Activated T-helper 1 cell treated with anti-CD3 and anti-CD28 coated beads, Interleukin-12 subunit alpha, Interleukin-12 subunit beta, Interleukin-2, Interleukin-4 antibody, amounts not matched to agents 30 ng/mL and 10 ng/mL and 1 ng/mL, durations not matched to agents 14 hours and 24 hours and 36 hours (primary cell): ENCODE data around the gene AMH. TPM values are rescaled to one million over a fixed set of nuclear protein-coding genes. Genes with fewer than 3 reads are reported as not detected.

Experiments
- DNase-seq: peaks from one replicate; pipeline ENCODE4 v3.0.0; 2021; ENCODE audit warnings: low spot score
- H3K27ac Mint-ChIP-seq: one replicate; pipeline ENCODE4 v1.8.0; 2021; ENCODE audit warnings: mild to moderate bottlenecking, mixed read lengths
- H3K27me3 Mint-ChIP-seq: one replicate; pipeline ENCODE4 v1.8.0; 2022; ENCODE audit warnings: mild to moderate bottlenecking, moderate library complexity, mixed read lengths; ENCODE audit not compliant: insufficient read depth
- H3K36me3 Mint-ChIP-seq: one replicate; pipeline ENCODE4 v1.8.0; 2021; ENCODE audit warnings: low read depth, mixed read lengths
- H3K4me1 Mint-ChIP-seq: one replicate; pipeline ENCODE4 v1.8.0; 2021; ENCODE audit warnings: low read depth, mixed read lengths
- H3K4me3 Mint-ChIP-seq: one replicate; pipeline ENCODE4 v1.8.0; 2021; ENCODE audit warnings: mild to moderate bottlenecking, moderate library complexity, mixed read lengths
- H3K9me3 Mint-ChIP-seq: one replicate; pipeline ENCODE4 v1.8.0; 2021; ENCODE audit warnings: mixed read lengths
- intact Hi-C: fragments of 100-400 bp; cut with micrococcal nuclease; formaldehyde crosslinking; loops from one replicate; pipeline ENCODE4 v1.15.1; 2024
- total RNA-seq: library from RNA; stranded (reverse); gene quantifications from 2 replicates; pipeline ENCODE4 v1.2.3, GENCODE V29; 2022

The AMH gene
- total RNA-seq, 1 donor from 2014 or later = 4.5 TPM

- H3K27me3 Mint-ChIP-seq = peaks cover 4% of the 10 kb centered on the region
- peaks cover 2% of the 10 kb centered on the region for H3K36me3 Mint-ChIP-seq
- DNase-seq = no peak
- peak overlapping the region; percentile 45 for H3K4me3 Mint-ChIP-seq
- intact Hi-C loops = no loop called here
- H3K27ac Mint-ChIP-seq = peak overlapping the region; percentile 10
- H3K9me3 Mint-ChIP-seq = no peaks in the 10 kb centered on the region
- peaks cover 4% of the 10 kb centered on the region for H3K4me1 Mint-ChIP-seq
Observed at GRCh38 chr19:2266183-2266993, 17.3 kb downstream of the AMH start.

- Mint-ChIP-seq H3K4me1 (peaks cover 14% of the 10 kb centered on the region), H3K27ac (peak overlapping the region; percentile 23), H3K27me3 (peaks cover 5% of the 10 kb centered on the region), H3K36me3 (peaks cover 13% of the 10 kb centered on the region), H3K9me3 (no peaks in the 10 kb centered on the region), H3K4me3 (peak overlapping the region; percentile 91)
- no peak for DNase-seq
- intact Hi-C loops = loop anchor here (2.0 kb wide), 2 partner anchors 60 to 118 kb away; partner anchors contain the start of genes AP3D1, LSM7 and SPPL2B
Observed at GRCh38 chr19:2268480-2268830, 19.3 kb downstream of the AMH start.

GRCh38 chr19:2268861-2269243, 19.7 kb downstream of the AMH start:
- peak overlapping the region; percentile 91 for H3K4me3 Mint-ChIP-seq
- H3K36me3 Mint-ChIP-seq = peaks cover 16% of the 10 kb centered on the region
- H3K27ac Mint-ChIP-seq = peak overlapping the region; percentile 34
- peaks cover 5% of the 10 kb centered on the region for H3K27me3 Mint-ChIP-seq
- peaks cover 18% of the 10 kb centered on the region for H3K4me1 Mint-ChIP-seq
- H3K9me3 Mint-ChIP-seq = no peaks in the 10 kb centered on the region
- intact Hi-C loops = loop anchor here (1.0 to 2.0 kb wide), 4 partner anchors 11 to 118 kb away; partner anchors contain the start of genes AP3D1, LSM7, PLEKHJ1 and SF3A2
- no peak for DNase-seq

GRCh38 chr19:2269244-2270156, 20.4 kb downstream of the AMH start:
- peak; percentile 99 for DNase-seq
- Mint-ChIP-seq H3K27me3 (peaks cover 5% of the 10 kb centered on the region), H3K4me3 (peak overlapping the region; percentile 91), H3K27ac (peak overlapping the region; percentile 88), H3K9me3 (no peaks in the 10 kb centered on the region), H3K4me1 (peaks cover 24% of the 10 kb centered on the region), H3K36me3 (peaks cover 22% of the 10 kb centered on the region)
- intact Hi-C loops = loop anchor here (1.0 to 10.0 kb wide), 6 partner anchors 11 to 345 kb away; partner anchors contain the start of genes AP3D1, IZUMO4, LSM7 and MOB3A

- H3K27ac Mint-ChIP-seq = peak overlapping the region; percentile 88
- H3K4me1 Mint-ChIP-seq = peaks cover 25% of the 10 kb centered on the region
- peaks cover 25% of the 10 kb centered on the region for H3K36me3 Mint-ChIP-seq
- H3K4me3 Mint-ChIP-seq = peak overlapping the region; percentile 91
- intact Hi-C loops = loop anchor here (5.0 to 10.0 kb wide), 2 partner anchors 173 to 345 kb away; partner anchors contain the start of genes IZUMO4 and MOB3A
- DNase-seq = no peak
- peaks cover 5% of the 10 kb centered on the region for H3K27me3 Mint-ChIP-seq
- H3K9me3 Mint-ChIP-seq = no peaks in the 10 kb centered on the region
Observed at GRCh38 chr19:2270157-2270422, 21.0 kb downstream of the AMH start.

GRCh38 chr19:2270423-2271233, 21.5 kb downstream of the AMH start:
- peak; percentile 66 for DNase-seq
- intact Hi-C loops = loop anchor here (5.0 to 10.0 kb wide), 2 partner anchors 173 to 344 kb away; partner anchors contain the start of genes IZUMO4 and MOB3A
- H3K36me3 Mint-ChIP-seq = peaks cover 26% of the 10 kb centered on the region
- H3K4me1 Mint-ChIP-seq = peaks cover 25% of the 10 kb centered on the region
- H3K9me3 Mint-ChIP-seq = no peaks in the 10 kb centered on the region
- peaks cover 5% of the 10 kb centered on the region for H3K27me3 Mint-ChIP-seq
- H3K4me3 Mint-ChIP-seq = peak overlapping the region; percentile 91
- peak overlapping the region; percentile 82 for H3K27ac Mint-ChIP-seq

- H3K27ac Mint-ChIP-seq = peak overlapping the region; percentile 83
- no peaks in the 10 kb centered on the region for H3K9me3 Mint-ChIP-seq
- H3K36me3 Mint-ChIP-seq = peaks cover 26% of the 10 kb centered on the region
- H3K4me1 Mint-ChIP-seq = peaks cover 25% of the 10 kb centered on the region
- intact Hi-C loops = loop anchor here (2.0 to 10.0 kb wide), 3 partner anchors 19 to 343 kb away; partner anchors contain the start of genes IZUMO4 and MOB3A
- DNase-seq = no peak
- H3K27me3 Mint-ChIP-seq = peaks cover 5% of the 10 kb centered on the region
- peak overlapping the region; percentile 91 for H3K4me3 Mint-ChIP-seq
Observed at GRCh38 chr19:2271234-2272103, 22.3 kb downstream of the AMH start.

- peaks cover 22% of the 10 kb centered on the region for H3K4me1 Mint-ChIP-seq
- peak; percentile 79 for DNase-seq
- H3K36me3 Mint-ChIP-seq = peaks cover 29% of the 10 kb centered on the region
- no peaks in the 10 kb centered on the region for H3K9me3 Mint-ChIP-seq
- H3K4me3 Mint-ChIP-seq = peak overlapping the region; percentile 69
- peak overlapping the region; percentile 84 for H3K27ac Mint-ChIP-seq
- intact Hi-C loops = loop anchor here (1.0 to 10.0 kb wide), 5 partner anchors 21 to 341 kb away; partner anchors contain the start of genes IZUMO4, MOB3A, PLEKHJ1 and SF3A2
- H3K27me3 Mint-ChIP-seq = peaks cover 3% of the 10 kb centered on the region
Observed at GRCh38 chr19:2273356-2274184, 24.4 kb downstream of the AMH start.

GRCh38 chr19:2274185-2274711, 25.1 kb downstream of the AMH start:
- Mint-ChIP-seq H3K9me3 (no peaks in the 10 kb centered on the region), H3K27me3 (peaks cover 3% of the 10 kb centered on the region), H3K4me3 (peak overlapping the region; percentile 69), H3K27ac (peak overlapping the region; percentile 53), H3K4me1 (peaks cover 21% of the 10 kb centered on the region), H3K36me3 (peaks cover 29% of the 10 kb centered on the region)
- no peak for DNase-seq
- intact Hi-C loops = loop anchor here (5.0 to 10.0 kb wide), 2 partner anchors 177 to 341 kb away; partner anchors contain the start of genes IZUMO4 and MOB3A

GRCh38 chr19:2274931-2275535, 25.9 kb downstream of the AMH start:
- Mint-ChIP-seq H3K9me3 (no peaks in the 10 kb centered on the region), H3K36me3 (peaks cover 29% of the 10 kb centered on the region), H3K27ac (no peak overlapping the region), H3K4me3 (peak overlapping the region; percentile 30), H3K27me3 (peaks cover 3% of the 10 kb centered on the region), H3K4me1 (peaks cover 21% of the 10 kb centered on the region)
- no peak for DNase-seq
- intact Hi-C loops = loop anchor here (5.0 to 10.0 kb wide), 2 partner anchors 178 to 340 kb away; partner anchors contain the start of genes IZUMO4 and MOB3A
